Activated naive CD8-positive, alpha-beta T cell treated with anti-CD3 and anti-CD28 coated beads, Interleukin-2, amount 50 U/mL, for 24 hours (primary cell): ENCODE results near the gene EDN3.
"Not testable (repeated sequence)": the region's sequence is repeated elsewhere in the genome, so short reads cannot be mapped to it uniquely, and the experiment has no call there.

ENCODE experiments used
- ATAC-seq: fragments of 150-1000 bp; cut with Tn5 transposase; one replicate; pipeline ENCODE4 v1.10.0; 2021
- DNase-seq: peaks from one replicate; pipeline ENCODE4 v3.0.0; 2021
- H3K27ac Mint-ChIP-seq: one replicate; pipeline ENCODE4 v1.8.0; 2021; ENCODE audit warnings: mild to moderate bottlenecking, mixed read lengths
- H3K27me3 Mint-ChIP-seq: one replicate; pipeline ENCODE4 v1.8.0; 2021; ENCODE audit warnings: mixed read lengths
- H3K36me3 Mint-ChIP-seq: one replicate; pipeline ENCODE4 v1.8.0; 2021; ENCODE audit warnings: low read depth, mixed read lengths
- H3K4me1 Mint-ChIP-seq: one replicate; pipeline ENCODE4 v1.8.0; 2021; ENCODE audit warnings: mixed read lengths
- H3K4me3 Mint-ChIP-seq: one replicate; pipeline ENCODE4 v1.8.0; 2021; ENCODE audit warnings: mild to moderate bottlenecking, moderate library complexity, mixed read lengths
- H3K9me3 Mint-ChIP-seq: one replicate; pipeline ENCODE4 v1.8.0; 2021; ENCODE audit warnings: mixed read lengths

Gene EDN3

GRCh38 chr20:59358793-59359192 is 58.4 kb downstream of the EDN3 start:
- not testable (repeated sequence) for DNase-seq, H3K9me3 Mint-ChIP-seq, H3K27ac Mint-ChIP-seq, H3K4me3 Mint-ChIP-seq, H3K4me1 Mint-ChIP-seq, H3K27me3 Mint-ChIP-seq, H3K36me3 Mint-ChIP-seq, ATAC-seq

GRCh38 chr20:59359906-59360725 is 59.7 kb downstream of the EDN3 start:
- ATAC-seq, result no peak
- Mint-ChIP-seq H3K4me1 (no peaks in the 10 kb centered on the region), H3K4me3 (no peak overlapping the region), H3K27ac (no peak overlapping the region), H3K36me3 (no peaks in the 10 kb centered on the region), H3K27me3 (peaks cover 3% of the 10 kb centered on the region), H3K9me3 (no peaks in the 10 kb centered on the region)
- no peak for DNase-seq

GRCh38 chr20:59360934-59361333 is 60.5 kb downstream of the EDN3 start:
- Mint-ChIP-seq H3K27me3 (peaks cover 3% of the 10 kb centered on the region), H3K4me3 (no peak overlapping the region), H3K9me3 (no peaks in the 10 kb centered on the region), H3K36me3 (no peaks in the 10 kb centered on the region), H3K4me1 (no peaks in the 10 kb centered on the region), H3K27ac (no peak overlapping the region)
- no peak for DNase-seq
- ATAC-seq, result no peak

GRCh38 chr20:59361411-59361810 is 61.0 kb downstream of the EDN3 start:
- no peak overlapping the region for H3K27ac Mint-ChIP-seq
- H3K9me3 Mint-ChIP-seq, result no peaks in the 10 kb centered on the region
- ATAC-seq (no peak), DNase-seq (no peak)
- no peaks in the 10 kb centered on the region for H3K36me3 Mint-ChIP-seq
- no peaks in the 10 kb centered on the region for H3K4me1 Mint-ChIP-seq
- no peak overlapping the region for H3K4me3 Mint-ChIP-seq
- H3K27me3 Mint-ChIP-seq, result peaks cover 3% of the 10 kb centered on the region

GRCh38 chr20:59363101-59363500 is 62.7 kb downstream of the EDN3 start:
- H3K27ac Mint-ChIP-seq, result no peak overlapping the region
- DNase-seq, result no peak
- no peak for ATAC-seq
- H3K4me3 Mint-ChIP-seq, result no peak overlapping the region
- H3K4me1 Mint-ChIP-seq, result no peaks in the 10 kb centered on the region
- H3K27me3 Mint-ChIP-seq, result peaks cover 3% of the 10 kb centered on the region
- no peaks in the 10 kb centered on the region for H3K9me3 Mint-ChIP-seq
- no peaks in the 10 kb centered on the region for H3K36me3 Mint-ChIP-seq

- H3K4me1 Mint-ChIP-seq, result no peaks in the 10 kb centered on the region
- no peak overlapping the region for H3K4me3 Mint-ChIP-seq
- H3K27ac Mint-ChIP-seq, result no peak overlapping the region
- ATAC-seq, result no peak
- no peaks in the 10 kb centered on the region for H3K9me3 Mint-ChIP-seq
- H3K36me3 Mint-ChIP-seq, result no peaks in the 10 kb centered on the region
- peaks cover 3% of the 10 kb centered on the region for H3K27me3 Mint-ChIP-seq
- DNase-seq, result no peak
Measured at GRCh38 chr20:59364611-59365010, 64.2 kb downstream of the EDN3 start.

- Mint-ChIP-seq H3K4me1 (no peaks in the 10 kb centered on the region), H3K4me3 (no peak overlapping the region)
- no peak for ATAC-seq
Measured at GRCh38 chr20:59365611-59366285, 65.3 kb downstream of the EDN3 start.

GRCh38 chr20:59371431-59371830 is 71.0 kb downstream of the EDN3 start:
- no peak for ATAC-seq
- Mint-ChIP-seq H3K4me1 (no peaks in the 10 kb centered on the region), H3K27me3 (peaks cover 3% of the 10 kb centered on the region), H3K9me3 (no peaks in the 10 kb centered on the region), H3K36me3 (no peaks in the 10 kb centered on the region), H3K4me3 (no peak overlapping the region), H3K27ac (no peak overlapping the region)
- DNase-seq, result no peak

More at GRCh38 chr20:59365611-59366285, 65.3 kb downstream of the EDN3 start:
- H3K27ac Mint-ChIP-seq, result no peak overlapping the region
- H3K27me3 Mint-ChIP-seq, result peaks cover 3% of the 10 kb centered on the region
- H3K9me3 Mint-ChIP-seq, result no peaks in the 10 kb centered on the region
- no peaks in the 10 kb centered on the region for H3K36me3 Mint-ChIP-seq
- DNase-seq, result no peak

- no peak overlapping the region for H3K27ac Mint-ChIP-seq
- no peaks in the 10 kb centered on the region for H3K36me3 Mint-ChIP-seq
- peaks cover 3% of the 10 kb centered on the region for H3K27me3 Mint-ChIP-seq
- no peak overlapping the region for H3K4me3 Mint-ChIP-seq
- H3K9me3 Mint-ChIP-seq, result no peaks in the 10 kb centered on the region
- H3K4me1 Mint-ChIP-seq, result peaks cover 3% of the 10 kb centered on the region
- DNase-seq, result no peak
- ATAC-seq, result no peak
Measured at GRCh38 chr20:59374261-59374660, 73.8 kb downstream of the EDN3 start.

GRCh38 chr20:59375541-59375940 is 75.1 kb downstream of the EDN3 start:
- no peak for ATAC-seq
- no peaks in the 10 kb centered on the region for H3K36me3 Mint-ChIP-seq
- H3K9me3 Mint-ChIP-seq, result no peaks in the 10 kb centered on the region
- H3K4me1 Mint-ChIP-seq, result peaks cover 3% of the 10 kb centered on the region
- DNase-seq, result no peak
- no peak overlapping the region for H3K27ac Mint-ChIP-seq
- no peak overlapping the region for H3K4me3 Mint-ChIP-seq
- H3K27me3 Mint-ChIP-seq, result peaks cover 3% of the 10 kb centered on the region
